HG03378 (cell line): Measurements from ENCODE around the gene NDFIP2.

Experiments
- ATAC-seq: cut with Tn5 transposase; IDR thresholded peaks from one replicate; pipeline ENCODE4 v1.9.1; 2021; ENCODE audit warnings: mild to moderate bottlenecking, moderate library complexity; ENCODE audit not compliant: unreplicated experiment

Gene NDFIP2, protein sequence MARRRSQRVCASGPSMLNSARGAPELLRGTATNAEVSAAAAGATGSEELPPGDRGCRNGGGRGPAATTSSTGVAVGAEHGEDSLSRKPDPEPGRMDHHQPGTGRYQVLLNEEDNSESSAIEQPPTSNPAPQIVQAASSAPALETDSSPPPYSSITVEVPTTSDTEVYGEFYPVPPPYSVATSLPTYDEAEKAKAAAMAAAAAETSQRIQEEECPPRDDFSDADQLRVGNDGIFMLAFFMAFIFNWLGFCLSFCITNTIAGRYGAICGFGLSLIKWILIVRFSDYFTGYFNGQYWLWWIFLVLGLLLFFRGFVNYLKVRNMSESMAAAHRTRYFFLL

DNA sequence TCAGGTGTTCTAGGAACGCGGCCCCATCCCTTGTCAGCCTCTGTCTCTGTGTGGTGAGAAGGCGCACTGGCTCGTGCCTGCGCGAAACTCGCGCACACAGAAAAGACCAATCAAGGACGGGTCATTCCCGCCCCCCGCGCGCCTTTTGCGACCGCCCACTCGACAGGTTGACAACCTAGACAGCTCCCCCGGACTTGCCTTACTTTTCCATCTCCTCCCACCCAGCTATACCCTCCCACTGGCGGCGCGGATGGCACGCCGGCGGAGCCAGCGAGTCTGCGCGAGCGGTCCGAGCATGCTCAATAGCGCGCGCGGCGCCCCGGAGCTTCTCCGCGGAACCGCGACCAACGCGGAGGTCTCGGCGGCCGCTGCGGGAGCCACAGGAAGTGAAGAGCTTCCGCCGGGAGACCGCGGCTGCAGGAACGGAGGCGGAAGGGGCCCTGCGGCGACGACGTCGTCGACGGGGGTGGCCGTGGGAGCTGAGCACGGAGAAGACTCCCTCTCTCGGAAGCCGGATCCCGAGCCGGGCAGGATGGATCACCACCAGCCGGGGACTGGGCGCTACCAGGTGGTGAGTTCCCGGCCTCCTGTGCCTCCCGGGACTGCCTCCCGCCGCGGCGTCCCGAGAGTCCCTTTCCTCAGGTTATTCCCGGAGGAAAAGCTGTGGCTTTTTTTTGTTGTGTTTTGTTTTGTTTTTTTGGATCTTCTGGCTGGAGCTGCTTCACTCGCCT is at the start of gene NDFIP2:
TSS of gene NDFIP2 (plus strand) at position 202 of the 731 bp plus-strand sequence. CDS start at position 251, 49 bp downstream.
- ATAC-seq = peak; percentile 82

DNA sequence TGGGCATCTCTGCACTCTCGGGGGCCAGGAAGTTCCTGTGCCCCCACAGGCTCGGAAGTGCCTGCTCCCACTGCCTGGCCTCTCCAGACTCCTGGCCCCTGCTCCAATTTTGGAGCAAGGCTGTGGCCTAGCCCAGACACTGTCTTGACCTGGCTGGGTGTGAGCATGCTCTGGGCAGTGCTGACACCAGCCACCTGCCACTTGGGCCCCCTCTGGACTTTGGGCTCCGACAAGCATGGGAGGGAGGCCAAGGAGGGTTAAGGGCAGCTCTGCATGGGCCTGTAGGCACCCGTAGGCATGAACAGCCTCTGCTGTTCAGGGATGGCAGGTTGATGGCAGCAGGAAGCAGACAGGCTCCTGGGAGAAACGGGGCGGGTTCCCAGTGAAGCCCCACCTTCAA is 48.9 kb upstream of the NDFIP2 start:
- ATAC-seq = no peak

DNA sequence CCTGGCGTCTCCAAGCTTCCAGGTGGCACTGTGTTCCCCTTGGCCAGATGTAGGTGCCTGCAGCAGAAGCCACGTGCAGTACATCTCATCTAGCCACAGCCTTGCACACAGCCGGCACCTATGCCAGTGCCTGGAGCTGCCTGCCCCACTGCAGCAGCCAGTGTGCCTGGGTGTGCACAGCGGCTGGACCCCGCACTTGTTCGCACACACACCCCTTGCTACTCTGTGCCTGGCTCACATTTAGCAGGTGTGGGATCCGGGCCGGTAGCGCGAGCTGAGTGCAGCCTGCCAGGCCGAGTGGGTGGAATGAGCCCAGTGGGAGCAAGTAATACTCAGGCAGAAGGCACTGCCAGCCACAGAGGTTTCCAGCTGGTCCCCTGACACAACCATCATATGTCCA is 48.0 kb upstream of the NDFIP2 start:
- no peak for ATAC-seq

DNA sequence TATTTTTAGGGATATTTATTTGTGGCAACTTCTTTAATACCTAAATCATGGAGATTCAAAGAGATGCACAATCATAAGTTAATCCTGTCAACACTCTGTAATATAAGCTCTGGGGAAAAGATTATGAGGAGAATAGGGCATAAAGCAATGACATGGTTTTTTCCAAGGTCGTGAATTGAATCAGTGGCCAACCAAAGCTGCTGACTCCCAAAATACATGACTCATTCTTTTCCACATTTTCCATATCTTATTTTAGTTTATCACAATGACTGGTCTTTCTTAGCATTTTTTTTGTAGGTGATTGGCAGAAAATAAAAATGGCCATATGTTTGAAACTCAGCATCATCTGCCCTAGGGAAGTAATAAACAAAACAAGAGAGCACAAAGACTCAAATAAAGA is 46.4 kb upstream of the NDFIP2 start:
- no peak for ATAC-seq

DNA sequence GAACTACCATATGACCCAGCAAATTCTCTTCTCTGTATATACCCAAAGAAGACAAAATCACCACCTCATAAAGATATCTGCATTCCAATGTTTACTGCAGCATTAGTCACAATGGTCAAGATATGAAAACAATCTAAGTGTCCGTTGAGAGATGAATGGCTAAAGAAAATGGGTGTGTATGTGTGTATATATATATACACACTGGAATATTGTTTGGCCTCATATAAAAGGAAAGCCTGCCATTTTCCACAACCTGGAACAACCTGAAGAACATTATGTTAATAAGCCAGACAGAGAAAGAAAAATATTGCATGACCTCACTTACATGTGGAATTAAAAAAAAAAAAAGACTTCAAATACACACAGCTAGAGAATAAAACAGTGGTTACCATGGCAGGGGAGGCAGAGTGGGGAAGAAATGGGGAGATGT is 45.4 kb upstream of the NDFIP2 start:
- ATAC-seq = no peak

DNA sequence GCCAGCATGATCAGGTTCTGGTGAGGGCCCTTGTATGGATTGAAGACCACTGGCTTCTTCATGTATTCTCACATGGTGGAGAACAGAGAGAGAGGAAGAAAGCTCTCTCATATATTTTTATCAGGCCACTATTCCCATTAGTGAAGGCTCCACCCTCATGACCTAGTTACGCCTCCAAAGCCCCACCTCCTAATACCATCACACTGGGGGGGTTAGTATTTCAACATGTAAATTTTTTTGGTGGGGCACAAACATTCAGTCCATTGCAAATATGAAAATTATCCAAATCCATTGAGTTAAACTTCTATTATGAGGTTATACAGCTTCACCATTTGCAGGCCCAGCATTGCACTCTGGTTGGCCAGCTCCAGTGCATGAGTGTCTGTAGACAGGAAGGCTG is 41.7 kb upstream of the NDFIP2 start:
- ATAC-seq = no peak

DNA sequence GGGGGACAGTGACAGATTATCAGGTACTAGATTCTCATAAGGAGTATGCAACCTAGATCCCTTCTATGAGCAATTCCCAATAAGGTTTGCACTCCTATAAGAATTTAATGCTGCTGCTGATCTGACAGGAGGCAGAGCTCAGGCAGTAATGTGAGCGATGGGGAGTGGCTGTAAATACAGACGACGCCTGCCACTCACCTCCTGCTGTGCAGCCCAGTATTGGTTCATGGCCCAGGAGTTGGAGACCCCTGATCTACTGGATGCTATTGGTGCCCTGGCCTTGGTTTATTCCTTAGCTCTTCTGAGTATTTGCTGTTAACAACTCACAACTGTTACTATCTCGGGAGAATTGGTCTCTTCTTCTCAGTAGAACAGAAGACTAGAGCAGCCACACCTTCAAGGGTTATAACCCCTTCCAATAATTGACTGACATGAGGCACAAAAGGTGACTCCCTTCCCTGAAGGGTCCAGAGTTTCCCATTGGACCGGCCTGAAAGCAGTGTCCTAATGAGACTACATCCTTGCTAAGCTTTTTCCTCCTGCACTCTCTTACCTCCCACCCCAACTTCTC is 39.9 kb upstream of the NDFIP2 start:
- ATAC-seq = no peak

DNA sequence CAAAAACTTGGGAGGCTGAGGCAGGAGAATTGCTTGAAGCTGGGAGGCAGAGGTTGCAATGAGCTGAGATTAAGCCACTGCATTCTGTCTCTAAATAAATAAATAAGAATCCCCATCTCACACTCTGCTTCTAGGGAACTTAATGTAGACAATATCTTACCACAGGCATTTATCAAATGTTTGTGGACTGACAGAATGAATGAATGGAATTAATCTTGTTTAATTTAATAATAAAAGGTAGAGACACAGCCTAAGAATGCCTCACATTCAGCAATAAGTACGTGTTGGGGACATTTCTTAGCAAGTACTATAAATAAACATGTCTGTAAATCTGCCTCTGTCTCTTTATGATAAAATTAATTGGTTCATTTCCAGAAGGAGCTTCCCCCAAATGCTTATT is 38.7 kb upstream of the NDFIP2 start:
- ATAC-seq = no peak

DNA sequence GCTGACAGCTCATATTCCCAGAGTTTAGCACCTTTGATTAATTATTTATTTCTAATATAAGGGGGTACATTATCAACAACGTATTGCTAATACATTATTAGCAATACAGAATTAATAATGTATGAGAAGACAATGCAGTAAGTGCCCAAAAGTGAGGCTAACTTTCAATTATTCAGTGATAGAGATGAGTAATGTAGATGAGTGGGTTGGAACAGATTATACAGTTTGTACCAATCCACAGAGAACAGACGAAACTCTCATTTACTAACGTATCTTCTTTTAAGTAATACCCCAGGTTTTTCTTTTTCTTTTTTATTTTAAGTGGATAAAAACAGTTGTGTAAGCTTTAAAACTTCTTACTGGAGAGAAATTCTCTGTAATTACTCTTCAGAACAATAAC is 38.2 kb upstream of the NDFIP2 start:
- no peak for ATAC-seq

DNA sequence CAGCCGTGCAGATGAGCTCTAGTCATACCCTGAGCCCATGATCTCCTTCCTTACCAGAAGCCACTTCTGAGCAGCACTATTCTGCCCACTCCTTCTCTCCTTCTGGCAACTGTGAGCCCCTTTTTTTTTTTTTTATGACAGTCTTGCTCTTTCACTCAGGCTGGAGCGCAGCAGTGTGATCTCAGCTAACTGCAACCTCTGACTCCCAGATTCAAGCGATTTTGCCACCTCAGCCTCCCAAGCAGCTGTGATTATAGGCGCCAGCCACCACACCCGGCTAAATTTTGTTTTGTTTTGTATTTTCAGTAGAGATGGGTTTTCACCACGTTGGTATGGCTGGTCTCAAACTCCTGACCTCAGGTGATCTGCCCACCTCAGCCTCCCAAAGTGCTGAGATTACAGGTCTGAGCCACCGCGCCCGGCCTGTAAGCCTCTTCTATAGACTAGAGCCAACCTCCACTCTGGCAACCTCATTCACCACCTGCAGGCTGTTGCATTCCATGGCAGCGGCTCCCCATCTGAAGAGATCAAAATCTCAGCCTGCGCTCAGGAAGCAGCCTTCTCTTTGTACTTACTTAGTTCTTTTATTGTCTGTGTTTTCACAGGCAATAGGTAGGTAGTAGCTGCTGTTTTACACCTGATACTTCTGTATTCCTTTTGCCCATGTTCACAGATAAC is 34.8 kb upstream of the NDFIP2 start:
- no peak for ATAC-seq

DNA sequence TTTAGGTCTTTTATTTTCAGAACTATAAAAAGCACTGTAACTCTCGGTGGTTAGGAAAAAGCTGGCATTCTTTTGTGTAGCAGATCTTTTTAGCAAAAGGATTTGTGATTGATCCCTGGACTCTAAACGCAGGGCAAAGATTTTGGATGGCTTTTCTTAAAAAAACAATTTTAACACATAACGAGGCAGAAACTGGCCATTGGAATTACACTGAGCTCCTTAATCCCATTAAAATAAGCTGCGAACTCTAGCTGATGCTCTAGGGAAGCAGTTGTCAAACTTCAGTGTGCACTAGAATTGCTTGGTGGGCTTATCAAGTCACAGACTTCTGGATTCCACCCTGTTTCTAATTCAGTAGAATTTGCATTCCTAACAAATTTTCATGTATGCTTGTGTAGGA is 33.8 kb upstream of the NDFIP2 start:
- ATAC-seq = no peak

DNA sequence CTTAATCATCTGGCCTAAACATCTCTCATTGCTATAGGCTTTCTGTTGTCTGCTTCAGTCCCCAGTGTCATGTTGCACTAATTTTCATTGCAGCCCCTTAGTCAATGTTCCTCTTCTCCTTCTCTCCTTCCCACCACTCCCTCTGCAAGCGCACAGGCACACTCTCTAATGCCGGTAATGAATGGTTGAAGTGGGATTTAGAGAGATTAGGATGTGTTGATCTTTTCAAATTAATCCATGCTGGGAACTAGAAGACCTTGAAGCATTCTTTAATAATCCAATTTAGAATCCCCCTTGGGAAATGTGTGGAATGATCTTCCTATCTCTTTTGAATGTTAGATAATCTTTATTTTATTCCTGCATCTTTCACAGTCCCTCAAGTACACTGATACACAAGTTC is 33.2 kb upstream of the NDFIP2 start:
- no peak for ATAC-seq

DNA sequence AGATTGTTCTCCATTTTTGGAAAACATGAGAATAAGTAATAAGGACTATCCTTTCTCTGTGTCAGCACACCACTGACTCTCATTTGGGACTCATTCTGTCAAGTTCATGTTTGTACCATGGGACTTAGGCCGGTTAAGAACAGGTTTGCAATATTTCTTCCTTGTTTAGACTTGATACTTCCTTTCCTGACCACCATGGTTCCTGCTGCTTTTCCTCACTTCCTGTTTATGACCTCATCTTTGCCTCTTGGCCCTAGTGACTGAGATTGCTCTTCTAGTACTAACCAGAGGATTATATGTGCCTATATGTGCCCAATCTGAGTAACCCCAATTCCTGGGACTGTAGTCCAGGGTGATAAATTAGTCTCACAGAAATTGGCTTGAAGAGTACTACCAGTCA is 32.5 kb upstream of the NDFIP2 start:
- peak; percentile 43 for ATAC-seq

DNA sequence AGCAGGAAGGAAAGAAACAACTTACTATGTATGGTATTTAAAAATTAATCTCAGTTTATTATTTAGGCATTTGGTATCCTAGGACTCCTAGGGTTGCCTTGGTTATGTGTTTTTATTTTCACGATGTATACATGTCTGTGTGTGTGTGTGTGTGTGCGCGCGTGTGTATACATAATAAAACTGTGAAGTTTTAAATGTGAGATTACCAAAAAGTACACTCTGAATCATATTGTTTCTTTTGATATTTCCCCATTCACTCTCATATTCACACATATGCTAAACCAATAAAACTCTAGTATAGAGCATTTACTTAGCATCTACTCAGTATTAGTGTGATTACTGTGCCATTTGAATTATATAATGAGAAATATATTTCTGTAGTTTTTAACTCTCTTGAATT is 30.8 kb upstream of the NDFIP2 start:
- ATAC-seq = no peak

DNA sequence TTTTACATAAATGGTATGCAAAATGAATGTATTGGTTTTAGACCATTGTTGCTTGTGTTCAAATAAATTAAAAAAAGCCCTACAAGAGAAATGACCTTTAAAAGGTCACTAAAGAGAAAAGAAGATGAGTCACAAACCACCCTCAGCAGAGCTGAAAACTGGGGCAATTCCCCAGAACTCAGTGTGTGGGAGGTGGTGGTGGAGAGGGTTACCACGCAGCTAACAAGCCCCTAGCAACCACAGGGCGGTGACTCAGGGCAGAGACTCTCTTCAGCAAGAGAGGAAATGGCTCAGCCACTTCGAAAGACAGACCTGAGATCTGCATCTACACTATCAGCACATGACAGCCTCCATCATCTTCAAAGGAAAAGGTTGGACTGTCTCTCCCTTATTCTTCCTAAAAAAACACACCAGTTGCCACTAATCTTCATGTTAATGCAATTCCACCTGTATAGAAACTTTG is 29.4 kb upstream of the NDFIP2 start:
- peak; percentile 99 for ATAC-seq

DNA sequence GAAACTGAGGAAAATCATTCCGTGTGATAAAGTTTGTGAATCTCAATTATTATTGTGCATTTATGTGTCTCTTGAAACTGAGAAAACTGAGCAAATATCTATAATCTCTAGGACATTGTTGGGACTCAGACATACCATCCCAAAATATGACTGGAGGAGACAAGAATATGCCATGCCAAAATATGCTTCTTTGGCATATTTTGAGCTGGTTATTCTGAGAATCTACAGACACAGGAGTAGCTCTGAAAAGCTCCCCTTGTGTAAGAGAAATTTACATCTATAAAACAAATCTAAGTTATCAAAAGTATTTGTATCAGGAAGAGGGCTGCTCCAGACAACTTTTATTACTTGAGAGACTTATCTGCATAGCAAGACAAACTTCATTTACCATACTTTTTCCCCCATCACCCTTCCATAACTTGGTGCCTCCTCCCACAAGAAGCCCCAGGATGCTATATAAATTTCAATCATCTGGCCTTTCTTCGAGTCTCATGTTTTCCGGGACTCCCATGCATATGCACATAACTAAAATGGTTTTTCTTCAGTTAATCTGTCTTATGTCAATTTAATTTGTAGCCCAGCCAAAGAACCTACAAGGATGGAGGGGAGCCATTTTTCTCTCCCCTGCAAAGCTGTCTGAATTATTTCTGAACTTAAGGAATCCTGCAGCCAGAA is 28.6 kb upstream of the NDFIP2 start:
- no peak for ATAC-seq

DNA sequence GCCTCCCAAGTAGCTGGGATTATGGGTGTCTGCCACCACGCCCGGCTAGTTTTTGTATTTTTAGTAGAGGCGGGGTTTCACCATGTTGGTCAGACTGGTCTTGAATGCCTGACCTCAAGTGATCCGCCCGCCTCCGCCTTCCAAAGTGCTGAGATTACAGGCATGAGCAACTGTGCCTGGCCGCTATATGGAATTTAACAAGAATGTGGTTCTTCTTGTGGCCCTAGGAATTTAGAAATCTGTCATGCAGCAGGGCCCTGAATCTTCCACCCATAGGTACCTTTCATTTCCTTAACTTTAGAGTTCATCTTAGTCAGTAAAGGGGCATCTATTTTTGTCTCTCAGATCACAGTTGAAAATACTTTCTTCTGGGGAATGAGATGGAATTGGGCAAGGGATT is 25.6 kb upstream of the NDFIP2 start:
- ATAC-seq = no peak

DNA sequence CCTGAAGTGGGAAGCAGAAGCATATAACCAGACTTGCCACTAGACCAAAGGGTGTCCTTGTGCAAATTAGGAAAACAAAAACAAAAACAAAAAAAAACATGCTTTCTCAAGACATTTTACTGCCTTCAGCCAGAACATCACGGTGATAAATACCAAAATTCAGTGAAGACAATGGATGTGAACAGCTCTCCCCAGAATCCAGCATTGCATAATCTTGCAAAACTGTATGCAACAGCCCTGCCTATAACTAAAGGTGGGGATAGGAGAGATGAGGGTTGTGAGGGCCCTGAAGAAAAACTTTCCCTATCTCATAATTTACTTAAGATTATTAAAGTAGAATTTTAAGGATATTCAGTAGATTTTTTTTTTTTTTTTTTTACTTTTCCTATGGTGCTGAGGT is 24.9 kb upstream of the NDFIP2 start:
- ATAC-seq = no peak

DNA sequence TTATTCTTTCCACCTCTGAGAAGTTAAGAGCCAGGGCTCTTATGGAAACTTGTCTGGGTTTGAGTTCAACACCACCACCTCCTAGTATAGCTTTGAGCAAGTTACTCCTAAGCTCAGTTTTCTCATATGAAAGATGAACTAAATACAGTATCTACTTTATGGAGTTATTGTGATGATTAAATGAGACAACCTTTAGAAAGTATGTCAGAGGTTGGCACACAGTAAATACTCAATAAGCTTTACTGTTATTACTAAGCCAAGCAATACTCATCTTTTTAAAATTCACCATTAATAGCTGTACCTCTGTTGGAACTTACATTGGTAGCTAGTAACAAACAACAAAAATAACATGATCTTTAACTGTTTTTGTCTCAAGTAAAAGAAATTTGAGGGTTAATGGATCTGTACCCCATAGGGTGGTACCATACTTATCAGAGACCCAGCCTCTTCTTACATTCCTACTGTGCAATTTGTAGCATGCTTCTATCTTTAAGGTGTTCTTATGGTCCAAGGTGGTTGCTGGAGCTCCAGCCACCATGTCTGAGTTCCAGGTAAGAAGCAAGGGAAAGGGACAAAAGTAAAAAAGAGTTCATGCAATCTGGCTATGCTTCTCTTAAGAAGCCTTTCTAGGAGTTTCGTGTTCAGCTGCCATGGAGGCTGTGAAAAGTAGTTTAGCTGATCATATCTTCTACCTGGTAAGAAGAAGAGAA is 24.1 kb upstream of the NDFIP2 start:
- no peak for ATAC-seq

DNA sequence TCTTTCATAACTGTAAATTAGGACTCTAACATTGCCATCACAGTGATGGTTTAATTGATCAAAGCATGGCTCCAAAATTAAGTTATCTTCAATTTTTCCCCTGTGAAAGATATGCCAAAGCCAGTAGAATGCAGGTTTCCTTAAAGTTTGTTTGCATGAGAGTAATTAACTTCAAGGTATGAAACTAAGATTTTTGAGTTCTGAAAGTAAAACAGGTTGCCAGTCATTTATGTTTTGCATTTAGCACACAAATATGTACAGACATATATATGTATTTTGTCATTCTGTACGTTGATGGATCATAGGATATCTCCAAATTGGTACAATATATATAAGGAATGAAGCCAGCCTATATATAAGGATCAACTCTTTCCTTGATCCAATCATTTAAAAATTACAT is 23.6 kb upstream of the NDFIP2 start:
- ATAC-seq = no peak
